Left hindlimb (tissue), 1 donor: ENCODE measurements around the gene GPS2.
"Not testable (repeated sequence)": the region's sequence is repeated elsewhere in the genome, so short reads cannot be mapped to it uniquely, and the experiment has no call there.

Experiments
- DNase-seq: peaks from one replicate; pipeline ENCODE4 v3.0.0-alpha.2; 2018

Gene GPS2, protein sequence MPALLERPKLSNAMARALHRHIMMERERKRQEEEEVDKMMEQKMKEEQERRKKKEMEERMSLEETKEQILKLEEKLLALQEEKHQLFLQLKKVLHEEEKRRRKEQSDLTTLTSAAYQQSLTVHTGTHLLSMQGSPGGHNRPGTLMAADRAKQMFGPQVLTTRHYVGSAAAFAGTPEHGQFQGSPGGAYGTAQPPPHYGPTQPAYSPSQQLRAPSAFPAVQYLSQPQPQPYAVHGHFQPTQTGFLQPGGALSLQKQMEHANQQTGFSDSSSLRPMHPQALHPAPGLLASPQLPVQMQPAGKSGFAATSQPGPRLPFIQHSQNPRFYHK

DNA sequence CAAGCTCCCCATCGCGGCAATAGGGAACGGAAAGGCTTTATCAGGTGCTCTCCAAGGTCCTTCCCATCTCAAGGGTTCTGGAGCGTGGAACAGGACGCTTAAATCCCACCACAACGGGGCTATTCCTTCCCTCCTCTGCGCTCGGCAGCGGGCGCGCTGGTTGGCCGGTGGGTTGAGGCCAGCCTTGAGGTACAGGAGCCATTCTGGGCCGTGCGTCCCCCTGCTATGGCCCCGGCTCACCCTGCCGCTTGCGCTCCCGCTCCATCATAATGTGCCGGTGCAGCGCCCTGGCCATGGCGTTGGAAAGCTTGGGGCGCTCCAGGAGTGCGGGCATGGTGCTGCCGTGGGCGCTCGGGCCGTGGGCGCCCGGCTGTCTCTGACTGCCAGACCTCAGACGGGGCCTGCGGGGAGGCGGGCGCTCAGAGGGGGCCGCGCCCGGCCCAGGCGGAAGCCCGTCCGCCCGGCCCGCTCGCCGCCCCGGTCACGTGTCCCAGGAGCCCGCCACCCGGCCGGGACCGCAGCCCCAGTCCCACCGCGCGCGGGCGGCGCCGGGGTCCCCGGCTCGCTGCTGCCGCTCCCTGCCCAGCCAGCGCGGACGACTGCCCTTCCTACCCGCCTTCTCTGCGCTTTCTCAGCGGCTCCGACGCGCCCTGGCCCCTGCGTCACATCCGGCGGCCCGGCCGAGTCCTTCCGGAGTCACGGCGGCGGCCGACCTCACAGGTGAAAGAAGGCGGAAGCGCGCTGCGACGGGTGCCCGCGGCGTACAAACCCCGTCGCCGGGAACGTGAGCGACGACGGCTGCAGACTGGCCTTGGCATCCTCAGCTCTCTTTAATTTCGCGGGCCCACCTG, at the start of gene GPS2:
Gene GPS2, minus strand, starts transcription at position 642 of the 851 bp plus-strand sequence. Its CDS starts 308 bp downstream, at position 334.
- peak; percentile 91 for DNase-seq

- DNase-seq = no peak
Observed at GRCh38 chr17:7363311-7363710, 48.2 kb upstream of the GPS2 start.

GRCh38 chr17:7361906-7362305, 46.7 kb upstream of the GPS2 start:
- no peak for DNase-seq

GRCh38 chr17:7357381-7357780, 42.2 kb upstream of the GPS2 start:
- DNase-seq = no peak

GRCh38 chr17:7356756-7357155, 41.6 kb upstream of the GPS2 start:
- DNase-seq = peak; percentile 32

- DNase-seq = peak; percentile 83
Observed at GRCh38 chr17:7356072-7356549, 41.0 kb upstream of the GPS2 start.

DNA sequence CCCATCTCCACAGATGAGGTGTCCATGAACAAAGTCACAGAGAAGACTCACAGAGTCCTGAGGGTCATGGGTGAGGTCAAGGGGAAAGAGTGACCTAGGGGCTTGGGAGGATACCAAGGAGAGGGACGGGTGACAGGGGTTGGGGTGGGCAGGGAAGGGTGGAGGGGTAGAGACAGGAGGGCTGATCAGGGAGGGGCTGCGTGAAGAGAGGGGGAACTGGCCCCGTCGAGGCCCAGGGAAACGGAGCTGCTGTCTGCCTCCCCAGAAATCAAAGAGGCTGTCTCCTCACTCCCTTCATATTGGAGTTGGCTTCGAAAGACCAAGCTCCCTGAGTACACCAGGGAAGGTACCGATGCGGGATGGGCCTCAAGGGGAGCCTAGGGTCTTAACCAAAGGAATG, 40.4 kb upstream of the GPS2 start:
- no peak for DNase-seq

- no peak for DNase-seq
Observed at GRCh38 chr17:7355053-7355452, 39.9 kb upstream of the GPS2 start, which contains the start of gene TMEM95. TSS of gene TMEM95 (plus strand) at chr17:7355156. CDS start at chr17:7355205, 49 bp downstream.

GRCh38 chr17:7354262-7354843, 39.2 kb upstream of the GPS2 start:
- DNase-seq = no peak

DNA sequence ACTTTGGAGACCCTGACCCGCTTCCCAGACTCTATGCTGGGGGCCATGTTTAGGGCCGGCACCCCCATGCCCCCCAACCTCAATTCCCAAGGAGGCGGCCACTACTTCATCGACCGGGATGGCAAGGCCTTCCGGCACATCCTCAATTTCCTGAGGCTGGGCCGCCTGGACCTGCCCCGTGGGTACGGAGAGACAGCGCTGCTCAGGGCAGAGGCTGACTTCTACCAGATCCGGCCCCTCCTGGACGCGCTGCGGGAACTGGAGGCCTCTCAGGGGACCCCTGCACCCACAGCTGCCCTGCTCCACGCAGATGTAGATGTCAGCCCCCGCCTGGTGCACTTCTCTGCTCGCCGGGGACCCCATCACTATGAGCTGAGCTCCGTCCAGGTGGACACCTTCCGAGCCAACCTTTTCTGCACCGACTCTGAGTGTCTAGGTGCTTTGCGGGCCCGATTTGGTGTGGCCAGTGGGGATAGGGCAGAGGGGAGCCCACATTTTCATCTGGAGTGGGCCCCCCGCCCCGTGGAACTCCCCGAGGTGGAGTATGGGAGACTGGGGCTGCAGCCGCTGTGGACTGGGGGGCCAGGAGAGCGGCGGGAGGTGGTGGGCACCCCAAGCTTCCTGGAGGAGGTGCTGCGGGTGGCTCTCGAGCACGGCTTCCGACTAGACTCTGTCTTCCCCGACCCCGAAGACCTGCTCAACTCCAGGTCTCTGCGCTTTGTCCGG, 37.9 kb upstream of the GPS2 start:
- no peak for DNase-seq

DNA sequence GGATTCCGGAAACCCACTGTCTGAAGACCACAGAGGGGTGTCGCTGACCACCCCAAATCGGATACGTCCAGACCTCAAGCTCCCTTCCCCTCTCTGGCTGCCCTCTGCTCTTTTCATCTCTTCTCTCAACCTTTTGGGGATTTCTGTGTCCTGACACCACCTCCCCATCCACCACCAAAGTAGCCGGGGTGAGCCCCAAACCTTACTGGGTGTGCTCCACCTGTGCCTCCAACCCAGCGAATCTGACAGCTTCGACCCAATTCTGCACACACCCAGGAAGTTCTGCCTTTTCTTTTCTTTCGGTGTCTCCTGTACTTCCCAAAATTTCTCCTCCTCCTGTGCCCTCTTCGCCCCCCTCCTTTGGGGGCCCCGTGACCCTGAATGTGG, 37.3 kb upstream of the GPS2 start:
- DNase-seq = no peak

DNA sequence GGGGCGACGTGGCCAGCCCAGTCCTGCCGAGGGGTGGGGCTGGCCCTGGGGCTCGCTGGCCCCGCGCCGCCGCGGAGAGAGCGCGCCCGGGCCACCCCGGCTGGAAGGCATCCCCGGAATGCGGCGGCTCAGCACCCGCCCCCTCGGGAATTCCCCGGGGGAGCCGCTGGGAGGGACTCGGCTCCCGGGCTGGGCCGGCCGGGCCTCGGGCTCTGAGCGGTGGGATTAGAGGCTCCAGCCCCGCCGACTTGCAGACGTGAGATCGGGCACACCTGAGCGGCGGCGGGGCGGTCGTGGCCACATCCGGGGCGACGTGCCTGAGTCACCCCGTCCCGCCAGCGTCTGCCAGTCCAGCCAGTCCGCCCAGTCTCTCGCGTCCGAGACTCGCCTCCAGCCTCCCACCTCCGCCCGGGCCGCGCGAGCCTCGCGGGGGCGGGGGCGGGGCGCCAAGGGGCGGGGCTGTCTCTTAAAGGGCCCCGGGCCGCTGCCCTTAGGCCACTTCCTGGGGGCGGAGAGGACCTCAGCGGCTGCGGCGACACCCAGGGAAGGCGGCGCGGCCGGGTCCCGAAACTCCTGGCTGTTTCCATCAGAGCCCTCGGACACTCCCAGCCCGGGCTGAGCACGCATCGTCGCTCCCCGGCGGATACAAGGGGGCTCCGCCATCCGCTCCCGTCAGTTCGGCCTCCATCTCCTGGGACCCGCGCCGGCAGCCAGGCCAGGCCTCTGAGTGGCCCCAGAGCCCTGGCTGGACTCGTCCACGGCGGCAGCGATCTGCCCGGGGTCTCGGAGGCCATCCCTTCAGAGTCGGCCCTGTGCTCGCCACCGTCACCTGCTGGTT, 36.7 kb upstream of the GPS2 start, which contains the start of gene KCTD11:
Gene KCTD11, plus strand, starts transcription at position 498 of the 838 bp plus-strand sequence.
- DNase-seq = peak; percentile 91

GRCh38 chr17:7348478-7349242, 33.5 kb upstream of the GPS2 start:
- DNase-seq = no peak

DNA sequence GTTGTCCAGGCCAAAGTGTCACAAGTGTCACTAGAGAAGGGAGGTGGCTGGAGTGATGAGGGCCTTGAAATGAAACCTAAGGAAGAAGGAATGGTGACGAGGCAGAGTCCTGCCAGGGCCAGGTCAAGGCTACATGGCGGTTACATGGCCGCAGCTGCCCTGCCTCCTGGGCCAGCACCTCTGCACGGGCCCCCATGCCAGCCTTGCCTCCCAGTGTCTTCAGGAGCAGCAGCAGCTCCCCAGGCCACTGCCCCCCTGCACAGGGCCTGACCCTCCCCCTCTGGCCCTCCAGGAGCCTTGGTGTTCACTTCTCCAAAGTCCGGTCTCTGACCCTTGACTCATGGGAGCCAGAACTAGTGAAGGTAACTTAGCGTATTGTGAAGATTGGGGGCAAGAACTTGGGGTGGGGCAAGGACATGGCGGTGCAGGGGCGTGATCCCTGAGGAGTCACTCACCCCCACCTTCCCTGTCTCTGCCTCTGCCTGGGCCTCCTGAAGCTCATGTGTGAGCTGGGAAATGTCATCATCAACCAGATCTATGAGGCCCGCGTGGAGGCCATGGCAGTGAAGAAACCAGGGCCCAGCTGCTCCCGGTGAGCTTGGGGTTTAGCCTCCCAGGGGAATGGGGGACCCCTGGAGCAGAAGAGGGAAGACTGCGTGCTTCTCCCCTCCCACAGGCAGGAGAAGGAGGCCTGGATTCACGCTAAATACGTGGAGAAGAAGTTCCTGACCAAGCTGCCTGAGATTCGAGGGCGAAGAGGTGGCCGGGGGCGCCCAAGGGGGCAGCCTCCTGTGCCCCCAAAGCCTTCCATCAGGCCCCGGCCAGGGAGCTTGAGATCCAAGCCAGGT, 32.7 kb upstream of the GPS2 start:
- DNase-seq = no peak

GRCh38 chr17:7346761-7347614, 31.8 kb upstream of the GPS2 start:
- no peak for DNase-seq

DNA sequence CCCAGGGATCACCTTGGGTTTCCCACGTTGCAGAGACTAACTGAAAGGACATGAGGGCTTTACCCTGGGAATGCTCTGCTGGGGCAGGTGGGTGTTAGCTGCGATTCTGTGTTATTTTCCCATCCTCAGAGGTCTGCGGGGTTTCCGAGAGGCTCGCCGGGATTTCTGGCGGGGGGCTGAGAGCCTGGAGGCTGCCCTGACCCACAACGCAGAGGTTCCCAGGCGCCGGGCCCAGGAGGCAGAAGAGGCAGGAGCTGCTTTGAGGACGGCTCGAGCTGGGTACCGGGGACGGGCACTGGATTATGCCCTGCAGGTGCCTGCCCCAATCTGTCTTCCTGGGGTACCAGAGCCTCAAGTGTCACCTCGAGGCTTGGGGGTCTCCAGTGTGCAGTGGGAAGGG, 28.1 kb upstream of the GPS2 start:
- DNase-seq = no peak

DNA sequence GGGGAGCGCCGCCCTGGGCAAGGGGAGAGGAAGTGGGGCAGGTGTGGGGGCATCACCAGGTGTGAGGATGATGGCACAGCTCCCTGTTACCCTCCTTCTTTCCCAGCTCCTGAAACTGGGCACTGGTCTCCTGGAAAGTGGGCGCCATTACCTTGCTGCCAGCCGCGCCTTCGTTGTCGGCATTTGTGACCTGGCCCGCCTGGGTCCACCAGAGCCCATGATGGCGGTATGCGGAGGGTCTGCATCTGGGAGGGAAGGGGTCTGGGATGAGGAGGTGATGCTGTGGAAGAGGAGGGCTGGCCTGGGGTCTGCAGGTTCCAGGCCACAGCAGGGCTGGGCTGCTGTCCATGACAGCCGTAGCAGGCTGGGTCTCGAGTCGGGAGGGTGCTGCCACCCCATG, 26.7 kb upstream of the GPS2 start:
- no peak for DNase-seq

GRCh38 chr17:7340179-7340578, 25.0 kb upstream of the GPS2 start:
- no peak for DNase-seq

- not testable (repeated sequence) for DNase-seq
Observed at GRCh38 chr17:7337600-7337999, 22.4 kb upstream of the GPS2 start.
